Measurements from ENCODE around the gene TC2N. TPM values are rescaled to one million over a fixed set of nuclear protein-coding genes. Genes with fewer than 3 reads are reported as not detected.
"Not testable (repeated sequence)": the region's sequence is repeated elsewhere in the genome, so short reads cannot be mapped to it uniquely, and the experiment has no call there.

The TC2N gene
- total RNA-seq: 16.8 and 24.2 TPM in 2 replicates

DNA sequence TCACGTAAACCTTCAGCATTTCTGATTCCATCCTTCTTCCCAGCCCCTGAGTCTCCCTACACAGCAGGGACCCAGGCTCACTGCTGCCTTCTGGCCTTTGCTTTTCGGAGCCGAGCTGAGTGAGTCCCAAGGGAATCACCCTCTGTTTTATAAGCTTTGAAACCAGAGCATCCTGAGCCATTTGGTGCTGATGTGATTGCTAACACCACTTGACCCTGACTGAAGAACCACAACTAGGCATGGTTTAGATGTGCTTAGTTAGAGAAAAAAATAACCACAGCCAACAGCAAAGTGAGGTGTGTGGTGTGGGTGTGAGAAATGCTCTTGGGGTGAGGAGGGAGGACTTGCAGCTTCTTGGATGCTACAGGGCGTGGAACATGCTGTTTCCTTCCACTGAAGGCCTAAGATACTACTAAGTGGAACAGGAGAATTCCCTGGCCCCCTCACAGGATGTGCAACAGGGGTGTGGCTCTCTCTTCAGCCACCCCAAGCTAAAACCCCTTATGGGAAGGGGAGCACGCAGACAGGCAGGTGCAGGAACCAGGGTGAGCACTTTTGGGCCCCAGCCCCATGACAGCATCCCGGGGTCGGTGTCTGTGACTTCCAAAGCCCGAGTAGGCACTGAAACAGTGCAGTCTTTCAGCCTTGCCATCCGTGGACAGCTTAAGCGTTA lies at the start of gene TC2N:
TSS of gene TC2N (minus strand) at position 221 of the 673 bp plus-strand sequence. CDS start 53,767 bp downstream, outside the sequence.
- no peak for DNase-seq

DNA sequence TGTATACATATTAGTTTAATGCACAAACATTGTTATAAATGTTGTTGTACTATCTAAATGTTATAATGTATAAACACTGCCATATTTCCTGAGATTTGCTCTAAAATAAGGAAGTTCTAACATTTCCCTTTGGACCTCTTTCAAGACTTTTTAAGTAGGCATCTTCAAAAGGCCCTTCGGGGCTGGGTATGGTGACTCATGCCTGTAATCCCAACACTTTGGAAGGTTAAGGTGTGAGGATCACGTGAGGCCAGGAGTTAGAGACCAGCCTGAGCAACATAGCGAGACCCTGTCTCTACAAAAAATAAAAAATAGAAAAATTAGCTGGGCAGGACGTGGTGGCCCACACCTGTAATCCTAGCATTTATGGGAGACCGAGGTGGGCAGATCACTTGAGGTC lies 44.7 kb upstream of the TC2N start:
- DNase-seq: no peak

DNA sequence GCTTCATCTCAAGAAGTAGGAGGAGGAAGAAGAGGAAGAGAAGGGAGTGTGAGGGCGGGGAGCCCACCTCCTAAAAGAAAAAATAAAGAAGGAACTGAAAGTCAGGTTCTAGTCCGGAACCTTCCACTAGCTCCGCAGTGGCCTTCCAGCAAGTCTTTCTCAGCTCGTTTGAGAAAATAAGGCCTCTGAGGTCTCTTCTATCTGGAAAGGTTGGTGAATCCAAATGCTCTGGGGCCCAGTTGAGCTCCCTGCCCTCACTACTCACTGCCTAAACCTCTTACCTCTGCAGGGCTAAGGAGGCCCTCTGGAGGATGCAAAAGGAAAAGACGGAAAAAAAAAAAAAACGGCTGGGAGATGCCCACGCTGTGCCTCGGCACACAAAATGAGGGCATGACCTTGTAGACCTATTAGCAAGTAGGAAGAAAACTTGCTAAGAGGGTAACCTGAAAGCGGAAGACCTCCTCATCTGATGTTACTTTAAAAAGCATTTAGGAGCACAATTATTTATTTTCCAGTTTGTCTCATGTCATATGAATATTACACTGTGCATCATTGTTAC lies 44.2 kb upstream of the TC2N start:
- peak; percentile 57 for DNase-seq

DNA sequence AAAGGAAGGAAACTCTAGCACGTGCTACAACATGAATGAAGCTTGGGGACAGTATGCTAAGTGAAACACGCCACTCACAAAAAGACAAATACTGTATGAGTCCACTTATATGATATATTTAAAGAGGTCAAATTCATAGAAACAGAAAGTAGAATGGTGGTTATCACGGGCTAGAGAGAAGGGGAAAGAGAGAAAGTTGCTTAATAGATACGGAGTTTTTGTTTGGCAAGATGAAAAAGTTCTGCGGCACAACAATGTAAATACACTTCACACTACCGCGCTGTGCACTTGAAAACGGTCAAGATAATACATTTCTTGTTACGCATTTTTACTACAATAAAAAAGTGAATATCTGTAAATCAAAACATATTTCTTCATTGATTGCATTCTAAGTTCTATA lies 42.9 kb upstream of the TC2N start:
- no peak for DNase-seq

DNA sequence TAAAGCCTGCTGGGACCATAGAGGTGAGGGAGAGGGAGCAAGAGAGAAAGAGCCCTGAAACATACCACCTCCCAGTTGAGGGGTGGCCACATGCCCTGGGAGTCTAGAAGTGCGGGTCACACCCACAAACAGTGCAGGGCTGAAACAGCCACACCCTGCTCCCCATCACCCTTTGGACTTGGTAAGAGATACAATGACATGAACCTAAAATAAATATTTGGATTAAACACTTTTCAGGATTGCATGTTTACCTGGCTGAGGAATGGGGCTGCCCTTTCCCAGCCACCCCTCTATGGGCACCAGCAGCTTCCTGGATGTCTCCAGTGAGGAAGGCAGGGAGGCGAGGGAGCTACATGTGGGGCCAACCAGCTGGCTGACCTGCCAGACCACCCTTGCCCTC lies 39.0 kb upstream of the TC2N start:
- no peak for DNase-seq

DNA sequence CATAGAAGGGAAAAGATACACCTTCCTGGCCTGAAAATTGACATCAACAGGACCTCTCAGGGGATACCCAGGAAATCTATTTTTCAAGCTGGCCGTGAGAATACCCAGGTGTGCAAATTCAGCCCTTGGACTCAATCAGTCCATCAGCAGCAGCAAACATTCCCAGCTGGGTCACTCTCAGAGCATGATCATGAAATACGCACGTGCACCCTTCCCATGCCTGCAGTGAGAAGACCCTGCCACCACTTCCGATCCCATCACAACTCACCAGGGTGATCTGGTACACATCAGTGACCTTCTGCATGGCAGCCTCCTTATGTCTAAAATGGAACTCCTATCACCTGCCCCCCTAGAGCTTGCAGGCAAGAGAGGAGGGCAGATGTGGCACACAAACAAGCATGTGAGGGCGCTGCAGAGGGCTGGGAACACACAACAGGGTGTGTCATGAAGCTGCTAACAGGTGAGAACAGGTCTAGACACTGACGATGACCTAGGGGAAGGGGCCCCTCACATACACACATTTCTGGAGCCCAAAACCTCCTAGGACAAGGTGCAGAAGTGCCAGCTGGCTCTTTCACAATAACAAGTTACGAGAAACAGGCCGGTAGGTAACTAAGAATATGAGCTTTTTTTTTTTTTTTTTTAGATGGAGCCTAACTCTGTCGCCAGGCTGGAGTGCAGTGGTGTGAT lies 37.8 kb upstream of the TC2N start:
- no peak for DNase-seq

DNA sequence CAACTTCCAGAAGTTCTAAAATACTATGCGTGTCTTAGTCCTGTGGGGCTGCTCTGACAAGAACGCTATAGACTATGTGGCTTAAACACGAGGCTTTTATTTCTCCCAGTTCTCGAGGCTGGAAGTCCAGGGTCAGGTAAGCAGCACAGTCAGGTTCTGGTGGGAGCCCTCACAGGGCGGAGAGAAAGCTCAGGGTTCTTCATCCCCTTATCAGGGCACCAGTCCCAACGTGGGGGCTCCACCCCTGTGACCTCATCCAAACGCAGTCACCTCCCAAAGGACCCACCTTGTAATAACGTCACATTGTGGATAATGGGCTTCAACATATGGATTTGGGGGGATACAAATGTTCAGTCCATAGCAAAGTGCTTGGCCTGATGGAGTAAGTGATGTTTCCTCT lies 37.1 kb upstream of the TC2N start:
- no peak for DNase-seq

DNA sequence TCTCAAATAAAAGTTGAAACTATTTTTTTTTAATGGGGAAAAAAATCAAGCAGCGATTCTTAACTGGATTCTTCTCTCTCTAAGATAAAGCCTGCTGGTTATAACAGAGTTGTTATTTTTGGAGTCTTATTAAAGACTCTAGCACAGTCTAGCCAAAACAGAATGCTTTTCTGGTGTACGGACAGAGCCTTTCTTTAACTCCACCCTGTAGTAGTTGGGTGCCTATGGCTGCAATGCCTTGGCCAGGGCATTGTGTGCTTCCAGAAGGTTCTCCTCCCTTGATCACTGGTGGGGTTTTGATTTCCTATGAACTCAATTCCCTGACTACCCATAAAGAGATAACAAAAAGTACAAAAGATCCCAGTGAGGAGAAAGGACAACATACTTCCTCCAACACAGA lies 35.7 kb upstream of the TC2N start:
- no peak for DNase-seq

DNA sequence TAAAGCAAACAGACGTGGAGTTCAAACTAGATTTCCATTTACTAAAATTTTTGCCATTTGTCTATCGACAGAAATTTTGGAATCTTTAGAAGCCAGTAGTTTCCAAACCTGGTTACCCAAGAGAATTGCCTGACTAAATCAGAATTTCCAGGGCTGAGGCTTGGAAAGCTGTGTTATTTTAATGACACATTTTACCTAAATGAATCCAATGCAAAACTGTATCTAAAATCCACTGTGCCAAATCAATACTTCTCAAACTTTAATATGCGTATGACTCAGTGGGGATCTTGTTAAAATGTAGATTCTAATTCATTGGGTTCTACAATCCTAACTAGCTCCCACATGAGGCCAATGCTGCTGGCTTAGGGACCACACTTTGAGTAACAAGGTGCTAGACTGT lies 35.0 kb upstream of the TC2N start:
- DNase-seq: no peak

DNA sequence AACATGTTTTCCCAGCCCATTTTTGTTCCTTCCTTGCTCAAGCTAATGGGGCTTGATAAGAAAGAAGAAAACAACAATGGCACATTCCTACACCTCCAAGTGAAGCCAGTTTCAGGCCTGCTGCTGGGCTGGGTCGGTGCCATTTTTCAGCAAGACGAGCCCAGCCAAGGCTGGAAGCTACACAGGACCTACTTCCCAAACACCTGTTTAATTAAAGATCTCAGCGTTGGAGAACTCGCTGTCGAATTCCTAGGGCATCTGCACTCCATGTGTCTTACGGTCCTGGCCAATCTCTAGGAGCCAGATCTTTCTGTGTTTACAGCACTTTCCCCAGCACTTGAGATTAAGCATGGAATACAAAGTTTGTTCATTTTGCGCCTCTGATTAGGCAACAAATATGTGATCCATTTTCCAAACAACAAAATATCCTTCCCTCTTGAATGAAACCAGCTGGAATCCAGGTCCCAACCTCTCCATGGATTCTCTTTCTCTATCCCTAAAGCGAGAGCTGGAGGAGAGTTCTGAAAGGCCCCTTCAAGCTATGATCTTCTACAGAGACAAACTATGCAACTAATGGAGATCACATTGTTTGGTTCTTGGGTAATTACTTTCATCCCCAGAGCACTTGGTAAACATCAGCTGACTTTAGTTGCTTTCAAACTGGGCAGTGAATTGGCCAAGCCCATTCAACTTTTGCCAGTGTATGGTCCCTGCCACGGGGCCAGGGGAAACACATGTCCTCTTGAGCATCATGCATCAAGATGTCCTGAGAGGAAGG lies 34.3 kb upstream of the TC2N start:
- no peak for DNase-seq

DNA sequence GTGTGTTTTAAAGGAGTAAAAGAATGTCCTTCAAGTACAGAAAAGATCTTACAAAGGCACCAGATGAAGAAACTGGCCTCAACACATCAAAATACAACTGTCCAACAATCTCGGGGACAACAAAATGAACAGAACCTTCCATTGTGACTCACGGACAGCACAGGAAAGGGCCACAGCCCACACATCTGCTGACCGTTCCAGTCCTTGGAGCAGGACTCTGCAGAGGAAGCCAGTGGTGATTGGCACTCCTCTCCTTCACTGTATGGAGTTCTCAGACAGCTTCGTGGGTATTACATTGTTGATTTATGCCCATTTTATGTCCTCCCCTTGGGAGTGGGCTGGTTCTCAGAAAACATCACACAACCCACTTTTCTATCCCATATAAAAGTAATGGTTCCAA lies 32.5 kb upstream of the TC2N start:
- no peak for DNase-seq

DNA sequence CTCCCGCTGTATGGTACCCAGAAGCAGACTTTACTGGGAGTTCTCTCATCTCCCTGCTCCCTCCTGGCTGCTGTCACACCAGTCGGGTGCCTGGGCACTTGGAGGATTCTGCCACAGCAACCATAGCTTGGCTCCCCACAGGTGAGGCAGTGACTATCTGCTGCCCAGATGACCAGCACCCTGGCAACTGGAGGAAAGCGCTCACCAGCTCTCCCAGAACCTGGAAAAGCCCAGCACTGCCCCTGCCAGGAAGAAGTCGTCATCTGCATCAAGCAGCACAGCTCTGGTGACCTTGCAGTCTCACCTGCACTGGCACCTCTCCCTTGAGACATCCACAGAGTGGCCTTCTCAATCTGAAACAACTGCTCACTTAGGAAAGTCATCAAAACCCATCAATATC lies 31.9 kb upstream of the TC2N start:
- no peak for DNase-seq

DNA sequence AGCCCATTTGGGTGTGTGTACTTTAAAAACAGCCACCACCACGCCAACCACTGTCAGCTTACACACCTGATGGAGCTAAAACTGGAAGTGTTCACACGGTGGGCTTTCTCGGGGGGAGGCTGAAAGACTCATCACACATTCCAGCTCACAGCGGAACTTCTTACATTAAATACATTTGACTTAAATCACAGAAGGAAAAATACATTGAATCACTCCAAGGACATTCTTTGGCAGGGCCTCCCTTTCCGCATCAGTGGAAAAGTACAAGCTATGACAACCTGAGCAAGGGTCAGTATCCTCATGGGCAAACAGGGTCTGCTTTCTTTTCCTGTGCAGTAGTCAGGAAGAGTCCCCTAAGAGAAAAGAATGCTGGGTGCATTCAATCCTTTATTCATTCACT lies 31.0 kb upstream of the TC2N start:
- DNase-seq: no peak

DNA sequence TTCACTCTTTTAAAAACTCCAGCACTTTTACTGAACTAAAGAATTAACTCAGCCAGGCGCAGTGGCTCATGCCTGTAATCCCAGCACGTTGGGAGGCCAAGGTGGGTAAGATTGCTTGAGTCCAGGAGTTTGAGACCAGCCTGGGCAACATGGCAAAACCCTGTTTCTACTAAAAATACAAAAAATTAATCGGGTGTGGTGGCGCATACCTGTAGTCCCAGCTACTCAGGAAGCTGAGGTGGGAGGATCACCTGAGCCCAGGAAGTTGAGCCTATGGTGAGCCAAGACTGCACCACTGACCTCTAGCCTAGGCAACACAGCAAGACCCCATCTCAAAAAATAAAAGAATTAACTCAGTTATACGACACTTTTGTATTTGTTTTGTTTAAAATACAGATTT lies 30.4 kb upstream of the TC2N start:
- not testable (repeated sequence) for DNase-seq

DNA sequence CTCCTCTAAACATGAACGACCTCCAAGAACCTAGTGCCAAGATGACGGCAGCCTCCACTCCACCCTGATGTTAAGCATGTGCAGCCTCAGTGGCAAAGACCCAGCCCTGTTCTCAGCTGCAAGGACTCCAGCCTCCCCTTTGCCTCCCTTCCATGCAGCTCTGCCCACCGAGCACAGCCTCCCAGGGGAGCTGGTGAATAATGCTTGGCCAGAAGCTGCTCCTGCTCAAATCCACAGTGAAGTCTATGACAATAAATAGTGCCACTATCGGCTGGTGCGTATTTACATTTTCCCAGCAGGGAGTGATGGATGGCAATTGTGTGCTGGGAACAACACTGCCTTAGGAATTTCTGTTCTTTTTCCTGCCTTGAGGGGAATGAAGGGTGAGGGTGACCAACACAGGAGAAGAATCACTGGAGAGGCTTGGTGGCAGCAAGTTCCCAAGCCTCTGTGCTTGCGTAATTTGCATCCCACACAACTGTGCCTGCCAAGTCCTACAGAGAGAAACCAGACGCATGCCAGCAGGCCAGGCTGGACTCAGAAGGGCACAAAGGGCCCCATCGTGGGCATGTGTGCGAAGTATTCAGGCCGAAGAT lies 29.9 kb upstream of the TC2N start:
- DNase-seq: no peak

DNA sequence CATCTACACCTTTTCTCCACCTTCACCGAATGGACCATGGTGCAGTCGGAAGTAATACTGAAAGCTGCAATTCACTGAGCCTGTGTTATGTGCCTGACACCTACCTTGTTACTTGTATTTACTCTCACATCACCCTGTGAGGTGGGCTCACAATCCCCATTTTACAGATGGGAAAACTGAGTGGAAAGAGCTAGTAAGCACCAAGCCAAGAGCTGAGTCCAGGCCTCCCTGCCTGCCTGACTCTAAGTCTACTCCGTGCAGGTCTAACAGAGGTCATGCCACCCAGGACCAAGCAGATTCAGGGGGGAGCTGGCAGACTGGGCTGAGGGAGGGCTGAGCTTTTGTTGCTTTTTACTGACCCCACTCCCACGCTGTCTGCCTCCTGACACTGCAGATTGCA lies 29.1 kb upstream of the TC2N start:
- DNase-seq: no peak

DNA sequence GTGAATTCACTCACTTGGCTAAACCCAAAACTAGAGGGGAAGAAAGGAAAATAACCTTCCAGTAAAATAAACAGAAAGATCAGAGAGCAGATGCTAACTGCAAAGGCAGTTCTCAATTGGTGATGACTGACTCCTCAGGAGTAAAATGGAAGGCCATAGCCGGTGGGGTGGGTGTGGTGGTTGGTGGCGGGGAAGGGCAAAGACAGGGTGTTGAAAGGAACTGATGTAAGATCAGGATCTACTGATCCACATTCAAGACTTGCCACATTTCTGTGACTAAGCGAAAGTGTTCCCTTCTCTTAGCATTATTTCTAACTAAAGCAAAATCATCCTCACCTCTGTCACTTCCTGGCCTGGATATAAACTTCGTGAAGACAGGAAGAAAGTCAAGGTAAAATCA lies 26.3 kb upstream of the TC2N start:
- no peak for DNase-seq

DNA sequence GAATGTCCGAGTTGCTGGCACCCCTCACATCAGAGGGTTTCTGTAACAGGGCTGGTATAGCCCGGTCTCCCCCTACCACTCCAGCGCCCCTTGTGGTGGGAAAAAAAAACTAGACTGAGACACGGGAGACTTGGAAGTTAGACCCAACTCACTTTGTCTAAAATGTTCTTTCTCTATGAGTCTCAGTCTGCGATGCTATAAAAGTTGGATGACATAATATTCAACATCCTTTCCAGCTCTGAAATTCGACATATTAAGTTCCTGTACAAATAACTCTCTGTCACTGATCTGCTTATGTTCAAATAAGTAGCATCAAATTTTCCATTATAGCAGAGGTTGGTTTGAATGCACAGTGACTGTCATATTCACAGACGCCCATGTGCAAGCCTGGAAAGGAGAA lies 25.7 kb upstream of the TC2N start:
- peak; percentile 34 for DNase-seq

DNA sequence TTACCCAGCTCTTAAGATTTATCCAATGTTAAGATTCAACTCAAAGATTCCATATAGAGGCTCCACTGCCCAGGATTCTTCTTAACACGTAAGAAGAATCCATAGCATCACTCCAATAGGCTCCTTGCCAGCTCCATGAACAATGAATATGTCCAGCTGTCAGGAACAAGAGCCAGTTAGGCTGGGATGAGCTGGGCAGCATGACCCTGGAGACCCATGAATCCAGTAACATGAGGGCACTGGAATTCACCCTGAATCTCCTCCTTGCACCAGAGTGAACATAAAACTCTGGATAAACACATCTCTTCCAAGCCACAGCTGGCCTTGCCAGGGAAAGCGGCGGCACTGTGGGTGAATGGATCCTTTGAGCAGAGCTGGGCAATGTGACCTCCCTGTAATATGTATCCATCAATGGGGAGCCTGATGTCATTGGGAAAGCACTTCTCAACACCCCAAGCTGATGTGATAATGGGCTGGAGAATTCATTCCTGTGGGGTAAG lies 24.4 kb upstream of the TC2N start:
- DNase-seq: no peak

DNA sequence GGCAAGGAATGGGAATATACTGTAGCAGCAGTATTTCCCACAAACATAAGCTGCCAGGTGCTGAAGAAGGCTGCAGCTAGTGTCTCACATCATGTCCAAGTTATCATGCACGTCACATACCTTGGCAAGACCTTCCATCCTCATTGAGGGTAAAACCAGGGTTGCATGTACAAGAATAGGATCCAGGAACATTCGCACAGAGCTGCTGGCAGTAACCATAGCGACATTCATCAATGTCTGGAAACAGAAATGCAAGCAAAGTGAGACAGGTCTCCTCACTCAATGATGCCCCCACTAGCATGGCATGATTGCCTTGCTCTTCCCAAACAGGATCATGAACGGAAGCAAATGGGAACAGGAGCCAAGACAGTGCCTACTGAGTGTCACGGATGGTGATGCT lies 23.8 kb upstream of the TC2N start:
- no peak for DNase-seq

DNA sequence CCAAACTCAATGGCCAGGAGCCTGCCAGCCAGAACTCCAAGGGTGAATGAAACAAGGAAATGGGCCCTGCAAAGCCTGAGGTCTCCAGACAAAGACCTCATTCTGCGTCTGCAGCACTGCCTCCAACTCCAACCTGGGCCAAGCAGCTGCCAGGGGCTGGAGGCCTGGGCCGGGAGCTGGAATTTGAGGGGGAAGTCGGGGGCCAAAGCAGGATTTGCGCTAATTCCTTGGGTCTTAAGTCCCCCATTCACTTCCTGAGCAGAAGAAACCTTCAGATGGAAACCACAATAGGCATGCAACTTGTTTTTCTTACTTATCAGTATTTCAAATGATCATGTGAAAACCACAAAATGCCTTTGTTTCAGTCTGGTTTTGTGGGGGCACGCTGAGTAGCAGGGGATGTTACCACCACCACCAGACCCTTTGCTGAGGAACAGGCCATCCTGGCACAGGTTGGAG lies 23.0 kb upstream of the TC2N start:
- DNase-seq: no peak

DNA sequence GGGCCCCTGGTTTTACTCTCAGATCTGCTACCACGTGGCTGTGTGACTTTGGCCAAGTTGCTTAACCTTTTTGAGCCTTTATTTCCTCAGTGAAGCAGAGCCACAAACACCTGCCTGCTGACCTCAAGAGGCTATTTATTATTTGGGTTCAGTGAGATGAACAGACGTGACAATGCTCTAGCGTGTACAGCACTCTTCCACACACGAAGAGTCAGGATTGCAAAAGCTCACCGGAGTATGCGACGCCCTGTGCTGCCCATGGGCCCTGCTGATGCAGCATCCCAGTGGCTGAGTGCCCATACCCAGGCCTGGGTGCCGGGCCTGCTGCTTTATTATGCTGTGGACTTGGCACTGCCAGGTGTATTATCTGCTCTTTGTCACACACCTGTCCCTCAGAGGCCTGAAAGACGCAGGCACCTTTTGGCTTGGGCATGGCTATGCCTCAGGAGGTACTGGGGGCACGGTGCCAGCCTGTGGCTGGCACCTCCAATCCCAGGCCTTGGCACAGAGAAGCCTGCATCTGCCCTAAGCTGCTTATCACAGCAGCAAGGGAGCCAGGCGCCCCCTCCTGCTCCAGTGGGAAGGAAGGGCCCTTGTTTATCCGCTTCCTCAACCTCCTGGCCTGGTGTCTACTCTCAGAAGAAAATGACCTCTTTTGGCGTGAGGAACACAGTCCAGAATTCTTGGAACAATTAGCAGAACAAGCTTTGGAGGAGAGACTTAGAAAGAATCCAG lies 22.3 kb upstream of the TC2N start:
- DNase-seq: peak; percentile 28
